Hindlimb muscle (tissue), 1 donor: ENCODE results near the gene MSMO1. TPM values are rescaled to one million over a fixed set of nuclear protein-coding genes. Genes with fewer than 3 reads are reported as not detected.

Experiments
- DNase-seq: peaks from one replicate; pipeline ENCODE4 v3.0.0-alpha.2; 2013
- polyA plus RNA-seq: library from polyadenylated mRNA; unstranded; fragments of 120-200 nt; gene quantifications from one replicate; pipeline ENCODE4 v1.2.1, GENCODE V29; 2013; ENCODE audit not compliant: insufficient read length

MSMO1 gene
- polyA plus RNA-seq, 1 donor, result 24.7 TPM

- no peak for DNase-seq
Observed at GRCh38 chr4:165360985-165361670, 33.7 kb downstream of the MSMO1 start.

- no peak for DNase-seq
Observed at GRCh38 chr4:165361810-165362209, 34.3 kb downstream of the MSMO1 start.

- no peak for DNase-seq
Observed at GRCh38 chr4:165364452-165365080, 37.1 kb downstream of the MSMO1 start.

GRCh38 chr4:165367040-165367439 is 39.6 kb downstream of the MSMO1 start:
- no peak for DNase-seq

GRCh38 chr4:165368114-165368513 is 40.6 kb downstream of the MSMO1 start:
- DNase-seq, result no peak

- DNase-seq, result no peak
Observed at GRCh38 chr4:165368567-165368966, 41.1 kb downstream of the MSMO1 start.

- no peak for DNase-seq
Observed at GRCh38 chr4:165369522-165369921, 42.1 kb downstream of the MSMO1 start.

GRCh38 chr4:165370530-165370929 is 43.1 kb downstream of the MSMO1 start:
- DNase-seq, result no peak

GRCh38 chr4:165375465-165375864 is 48.0 kb downstream of the MSMO1 start:
- DNase-seq, result no peak

- no peak for DNase-seq
Observed at GRCh38 chr4:165378398-165378744, 50.9 kb downstream of the MSMO1 start.

GRCh38 chr4:165378745-165379677 is 51.5 kb downstream of the MSMO1 start, which contains the start of gene CPE:
Gene CPE (plus strand): TSS chr4:165379008. CDS start chr4:165379222, 214 bp downstream.
- DNase-seq, result peak; percentile 80

GRCh38 chr4:165379678-165380064 is 52.2 kb downstream of the MSMO1 start:
- no peak for DNase-seq

GRCh38 chr4:165380805-165381204 is 53.3 kb downstream of the MSMO1 start:
- DNase-seq, result no peak

- no peak for DNase-seq
Observed at GRCh38 chr4:165381821-165382373, 54.4 kb downstream of the MSMO1 start.

GRCh38 chr4:165382640-165383039 is 55.2 kb downstream of the MSMO1 start:
- DNase-seq, result no peak

- no peak for DNase-seq
Observed at GRCh38 chr4:165383591-165384073, 56.2 kb downstream of the MSMO1 start.

GRCh38 chr4:165384186-165384585 is 56.7 kb downstream of the MSMO1 start:
- no peak for DNase-seq

GRCh38 chr4:165384598-165384997 is 57.1 kb downstream of the MSMO1 start:
- no peak for DNase-seq

GRCh38 chr4:165385126-165385525 is 57.7 kb downstream of the MSMO1 start:
- no peak for DNase-seq

- no peak for DNase-seq
Observed at GRCh38 chr4:165386328-165386727, 58.9 kb downstream of the MSMO1 start.

- DNase-seq, result peak; percentile 32
Observed at GRCh38 chr4:165388756-165389155, 61.3 kb downstream of the MSMO1 start.
